ENCODE results near the gene PATE3. TPM values are rescaled to one million over a fixed set of nuclear protein-coding genes. Genes with fewer than 3 reads are reported as not detected.

PATE3 gene
- total RNA-seq, 2 donors from 2014 or later: not detected

DNA sequence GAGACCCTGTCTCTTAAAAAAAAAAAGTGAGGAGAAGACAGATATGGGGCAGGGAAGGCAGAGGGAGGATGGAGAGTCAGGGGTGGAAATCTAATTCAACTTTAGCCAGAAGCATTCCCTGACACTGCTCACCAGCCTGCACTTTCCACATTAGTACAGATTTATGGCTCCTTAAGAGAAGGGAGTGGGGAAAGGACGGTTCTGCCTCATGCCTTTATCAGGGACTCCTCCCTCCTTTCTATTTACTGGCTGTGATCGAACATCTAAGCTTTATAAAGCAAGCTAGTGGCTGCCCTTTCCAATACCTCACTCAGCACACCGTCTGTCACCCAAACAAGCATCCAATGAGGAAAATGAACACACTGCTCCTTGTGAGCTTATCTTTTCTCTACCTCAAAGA, 45.1 kb downstream of the PATE3 start, which contains the start of gene PATE4:
Gene PATE4 (plus strand): TSS at position 301 of the 400 bp plus-strand sequence. CDS start 44 bp downstream, at position 345.
- Mint-ChIP-seq H3K4me3 (no peak within 1 kb of the TSS), H3K27ac (no peak within 1 kb of the TSS), H3K27me3 (ENCODE audit: insufficient read depth) (peaks cover 9% of the 10 kb centered on the region), H3K9me3 (peaks cover 11% of the 10 kb centered on the region), H3K4me1 (no peaks in the 10 kb centered on the region), H3K36me3 (ENCODE audit: low read depth) (no peaks in the 10 kb centered on the region)
- WGBS, 2 experiments (ENCODE audit: insufficient coverage in 1 of 2, insufficient read length in 1 of 2): 65% methylated on average over 3 of the region's 3 CpGs; no CpG with 5 or more reads in 1 of the 2 experiments
- no peak for DNase-seq
- Histone ChIP-seq H3K9me3 (ENCODE audit: control insufficient read depth, low read length) (no peaks in the 10 kb centered on the region), H3K4me3 (ENCODE audit: low read length) (no peak within 1 kb of the TSS), H3K27ac (ENCODE audit: low read depth, low read length) (no peak within 1 kb of the TSS), H3K4me1 (ENCODE audit: control insufficient read depth, insufficient read depth, low read length) (no peaks in the 10 kb centered on the region), H3K36me3 (ENCODE audit: control insufficient read depth, insufficient read depth, low read length) (no peaks in the 10 kb centered on the region), H3K27me3 (ENCODE audit: control insufficient read depth, insufficient read depth, low read length, poor library complexity, severe bottlenecking) (peaks cover 7% of the 10 kb centered on the region), H3K9ac (ENCODE audit: extremely low read depth, low read length, poor library complexity, severe bottlenecking) (no peak within 1 kb of the TSS)
- TF ChIP-seq, protein P1, sequence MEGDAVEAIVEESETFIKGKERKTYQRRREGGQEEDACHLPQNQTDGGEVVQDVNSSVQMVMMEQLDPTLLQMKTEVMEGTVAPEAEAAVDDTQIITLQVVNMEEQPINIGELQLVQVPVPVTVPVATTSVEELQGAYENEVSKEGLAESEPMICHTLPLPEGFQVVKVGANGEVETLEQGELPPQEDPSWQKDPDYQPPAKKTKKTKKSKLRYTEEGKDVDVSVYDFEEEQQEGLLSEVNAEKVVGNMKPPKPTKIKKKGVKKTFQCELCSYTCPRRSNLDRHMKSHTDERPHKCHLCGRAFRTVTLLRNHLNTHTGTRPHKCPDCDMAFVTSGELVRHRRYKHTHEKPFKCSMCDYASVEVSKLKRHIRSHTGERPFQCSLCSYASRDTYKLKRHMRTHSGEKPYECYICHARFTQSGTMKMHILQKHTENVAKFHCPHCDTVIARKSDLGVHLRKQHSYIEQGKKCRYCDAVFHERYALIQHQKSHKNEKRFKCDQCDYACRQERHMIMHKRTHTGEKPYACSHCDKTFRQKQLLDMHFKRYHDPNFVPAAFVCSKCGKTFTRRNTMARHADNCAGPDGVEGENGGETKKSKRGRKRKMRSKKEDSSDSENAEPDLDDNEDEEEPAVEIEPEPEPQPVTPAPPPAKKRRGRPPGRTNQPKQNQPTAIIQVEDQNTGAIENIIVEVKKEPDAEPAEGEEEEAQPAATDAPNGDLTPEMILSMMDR (conservative IDR thresholded peaks at IDR 0.05): no peak

DNA sequence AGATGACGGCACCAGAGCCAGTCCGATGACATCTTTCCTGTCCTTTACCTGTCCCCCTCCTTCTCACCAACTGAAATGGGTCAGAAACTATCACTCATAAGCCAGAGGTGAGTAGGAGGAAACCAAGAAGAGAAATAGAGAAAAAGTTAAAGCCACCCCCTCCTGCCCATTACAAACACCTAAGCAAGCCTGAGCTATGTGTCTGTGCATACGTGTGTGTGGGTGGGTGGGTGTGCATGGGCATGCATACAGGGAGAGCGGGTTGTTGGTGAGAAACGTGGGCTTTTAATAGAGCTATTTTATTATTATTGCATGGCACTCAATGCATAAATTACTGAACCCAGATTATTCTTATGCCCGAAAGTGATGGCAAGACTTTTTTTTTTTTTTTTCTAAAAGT, 47.8 kb downstream of the PATE3 start:
- Histone ChIP-seq H3K4me1 (ENCODE audit: control insufficient read depth, insufficient read depth, low read length) (no peaks in the 10 kb centered on the region), H3K36me3 (ENCODE audit: control insufficient read depth, insufficient read depth, low read length) (no peaks in the 10 kb centered on the region), H3K9ac (ENCODE audit: extremely low read depth, low read length, poor library complexity, severe bottlenecking) (no peak overlapping the region), H3K27me3 (ENCODE audit: control insufficient read depth, insufficient read depth, low read length, poor library complexity, severe bottlenecking) (peaks cover 4% of the 10 kb centered on the region), H3K9me3 (ENCODE audit: control insufficient read depth, low read length) (no peaks in the 10 kb centered on the region), H3K4me3 (ENCODE audit: low read length) (no peak overlapping the region), H3K27ac (ENCODE audit: low read depth, low read length) (no peak overlapping the region)
- Mint-ChIP-seq H3K4me1 (no peaks in the 10 kb centered on the region), H3K36me3 (ENCODE audit: low read depth) (no peaks in the 10 kb centered on the region), H3K9me3 (peaks cover 11% of the 10 kb centered on the region), H3K27me3 (ENCODE audit: insufficient read depth) (peaks cover 9% of the 10 kb centered on the region), H3K27ac (no peak overlapping the region), H3K4me3 (no peak overlapping the region)
- TF ChIP-seq, protein P1 (conservative IDR thresholded peaks at IDR 0.05): no peak
- WGBS, 2 experiments (ENCODE audit: insufficient coverage in 1 of 2, insufficient read length in 1 of 2): 65% methylated on average over 3 of the region's 6 CpGs; no CpG with 5 or more reads in 1 of the 2 experiments
- DNase-seq: no peak

Other genes with a start within 250 kb of the PATE3 start
- 100 to 1,000 TPM; 102 to 110 TPM for gene EI24, start 218.7 kb upstream of the PATE3 start, total RNA-seq
- 100 to 1,000 TPM; 158 to 159 TPM for gene STT3A, start 195.3 kb upstream of the PATE3 start, total RNA-seq
- 100 to 1,000 TPM; 103 to 123 TPM for gene CHEK1, start 163.0 kb upstream of the PATE3 start, total RNA-seq
- under 1 TPM in 1 of 2 donors, not detected in 1; 0.37 TPM for gene ACRV1, start 107.3 kb upstream of the PATE3 start, total RNA-seq
- gene PATE1, start 41.8 kb upstream of the PATE3 start, total RNA-seq: not detected
- under 1 TPM in 1 of 2 donors, not detected in 1; 0.79 TPM for gene PATE2, start 9.3 kb upstream of the PATE3 start, total RNA-seq
- gene PATE4, start 45.2 kb downstream of the PATE3 start, total RNA-seq: not detected
- 1 to 10 TPM; 6.6 to 7.7 TPM for gene HYLS1, start 99.5 kb downstream of the PATE3 start, total RNA-seq
- gene PUS3, start 115.1 kb downstream of the PATE3 start, total RNA-seq: 10 to 100 TPM; 12.6 to 13.7 TPM
- 1 to 10 TPM; 3.3 to 8.4 TPM for gene DDX25, start 116.4 kb downstream of the PATE3 start, total RNA-seq
- gene VSIG10L2, start 157.9 kb downstream of the PATE3 start, total RNA-seq: not detected

Measured in endodermal cell (in vitro differentiated cells).